ENCODE data around the gene TEAD1. TPM values are rescaled to one million over a fixed set of nuclear protein-coding genes. Genes with fewer than 3 reads are reported as not detected.

TEAD1 gene
- total RNA-seq, 6 donors from 2014 or later, result 53.5 to 141 (median 80.2) TPM

DNA sequence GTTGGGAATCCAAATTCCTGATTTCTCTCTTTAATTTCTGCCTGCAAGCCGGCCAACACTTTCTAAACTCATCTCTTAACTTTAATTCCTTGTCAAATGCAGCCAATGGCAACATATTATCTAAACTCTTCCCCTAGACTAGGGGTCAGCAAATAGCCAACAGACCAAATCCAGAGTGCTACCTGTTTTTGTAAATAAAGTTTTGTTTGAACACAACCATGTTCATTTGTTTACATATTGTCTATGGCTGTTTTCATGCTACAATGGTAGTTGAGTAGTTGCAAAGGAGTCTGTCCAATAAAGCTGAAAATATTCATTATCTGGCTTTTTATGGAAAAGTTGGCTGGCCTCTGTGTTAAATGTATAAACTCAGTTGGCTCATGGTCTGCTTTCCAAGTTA lies 297.7 kb downstream of the TEAD1 start:
- TF ChIP-seq, protein P1, sequence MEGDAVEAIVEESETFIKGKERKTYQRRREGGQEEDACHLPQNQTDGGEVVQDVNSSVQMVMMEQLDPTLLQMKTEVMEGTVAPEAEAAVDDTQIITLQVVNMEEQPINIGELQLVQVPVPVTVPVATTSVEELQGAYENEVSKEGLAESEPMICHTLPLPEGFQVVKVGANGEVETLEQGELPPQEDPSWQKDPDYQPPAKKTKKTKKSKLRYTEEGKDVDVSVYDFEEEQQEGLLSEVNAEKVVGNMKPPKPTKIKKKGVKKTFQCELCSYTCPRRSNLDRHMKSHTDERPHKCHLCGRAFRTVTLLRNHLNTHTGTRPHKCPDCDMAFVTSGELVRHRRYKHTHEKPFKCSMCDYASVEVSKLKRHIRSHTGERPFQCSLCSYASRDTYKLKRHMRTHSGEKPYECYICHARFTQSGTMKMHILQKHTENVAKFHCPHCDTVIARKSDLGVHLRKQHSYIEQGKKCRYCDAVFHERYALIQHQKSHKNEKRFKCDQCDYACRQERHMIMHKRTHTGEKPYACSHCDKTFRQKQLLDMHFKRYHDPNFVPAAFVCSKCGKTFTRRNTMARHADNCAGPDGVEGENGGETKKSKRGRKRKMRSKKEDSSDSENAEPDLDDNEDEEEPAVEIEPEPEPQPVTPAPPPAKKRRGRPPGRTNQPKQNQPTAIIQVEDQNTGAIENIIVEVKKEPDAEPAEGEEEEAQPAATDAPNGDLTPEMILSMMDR (IDR thresholded peaks at IDR 0.05), result no peak
- TF ChIP-seq POLR2A (IDR thresholded peaks at IDR 0.05) (no peak), EP300 (IDR thresholded peaks at IDR 0.05) (no peak), POLR2AphosphoS5 (IDR thresholded peaks at IDR 0.05) (no peak)
- Histone ChIP-seq H3K9me3 (no peaks in the 10 kb centered on the region), H3K27ac (no peak overlapping the region), H3K4me3 (no peak overlapping the region), H3K27me3 (no peaks in the 10 kb centered on the region), H3K4me1 (no peaks in the 10 kb centered on the region), H3K36me3 (no peaks in the 10 kb centered on the region)
- 75 to 90% methylated on average over 1 of the region's 1 CpG for WGBS, 2 donors
- DNase-seq, result no peak
- ATAC-seq (ENCODE audit: low FRiP score in 2 of 2), result no peak

DNA sequence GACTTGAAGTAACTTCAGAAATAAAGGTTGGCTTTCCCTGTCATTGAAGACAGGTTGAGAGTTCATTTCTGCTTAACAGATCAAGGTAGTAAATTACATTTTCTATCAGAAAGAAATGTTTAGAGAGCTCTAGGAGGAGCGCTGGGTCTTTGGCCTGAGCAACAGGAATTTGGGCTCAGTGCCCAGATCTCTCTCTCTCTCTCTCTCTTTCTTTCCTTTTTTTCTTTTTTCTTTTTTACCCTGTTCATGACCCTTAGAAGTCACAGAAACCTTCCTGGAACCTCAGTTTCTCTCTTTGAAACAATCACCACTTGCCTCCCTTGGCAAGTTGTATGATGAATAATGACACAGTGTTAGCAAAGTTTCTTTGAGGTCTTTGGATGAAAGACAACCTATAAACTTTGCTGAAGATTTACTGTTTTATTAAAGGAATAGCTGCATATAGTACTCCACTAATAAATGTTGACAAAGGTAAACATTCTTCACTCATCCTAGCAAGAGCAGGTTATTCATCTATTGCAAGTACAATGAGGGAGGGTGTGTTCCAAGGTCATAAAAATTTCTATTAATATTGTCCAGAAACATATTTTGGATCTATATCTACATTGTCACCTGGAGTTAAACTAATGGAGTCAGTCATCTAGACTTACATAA lies 299.4 kb downstream of the TEAD1 start:
- 54 to 74% methylated on average over 1 of the region's 1 CpG for WGBS, 2 donors
- ATAC-seq (ENCODE audit: low FRiP score in 2 of 2), result no peak

GRCh38 chr11:12975195-12975594 lies 301.0 kb downstream of the TEAD1 start:
- Histone ChIP-seq H3K9me3 (no peaks in the 10 kb centered on the region), H3K27ac (no peak overlapping the region), H3K4me3 (no peak overlapping the region), H3K27me3 (no peaks in the 10 kb centered on the region), H3K4me1 (no peaks in the 10 kb centered on the region), H3K36me3 (no peaks in the 10 kb centered on the region)
- DNase-seq, result no peak
- ATAC-seq (ENCODE audit: low FRiP score in 2 of 2), result no peak
- TF ChIP-seq, protein P1 (IDR thresholded peaks at IDR 0.05), result no peak
- TF ChIP-seq EP300 (IDR thresholded peaks at IDR 0.05) (no peak), POLR2A (IDR thresholded peaks at IDR 0.05) (no peak), POLR2AphosphoS5 (IDR thresholded peaks at IDR 0.05) (no peak)
- WGBS, 2 donors, result 40 to 57% methylated on average over 2 of the region's 2 CpGs

More for the DNA sequence above, 299.4 kb downstream of the TEAD1 start:
- TF ChIP-seq POLR2A (IDR thresholded peaks at IDR 0.05) (no peak), POLR2AphosphoS5 (IDR thresholded peaks at IDR 0.05) (no peak)
- no peaks in the 10 kb centered on the region for H3K27me3 ChIP-seq
- no peak for DNase-seq
- no peaks in the 10 kb centered on the region for H3K36me3 ChIP-seq
- no peaks in the 10 kb centered on the region for H3K4me1 ChIP-seq
- no peak overlapping the region for H3K4me3 ChIP-seq
- H3K9me3 ChIP-seq, result no peaks in the 10 kb centered on the region
- H3K27ac ChIP-seq, result no peak overlapping the region

- Histone ChIP-seq H3K36me3 (no peaks in the 10 kb centered on the region), H3K27ac (no peak overlapping the region), H3K4me3 (no peak overlapping the region), H3K27me3 (no peaks in the 10 kb centered on the region), H3K9me3 (no peaks in the 10 kb centered on the region), H3K4me1 (no peaks in the 10 kb centered on the region)
- WGBS, 2 donors, result 33 to 40% methylated on average over 7 to 8 of the region's 8 CpGs
- DNase-seq (no peak), ATAC-seq (ENCODE audit: low FRiP score in 2 of 2) (no peak)
- no peak for TF ChIP-seq POLR2AphosphoS5 (IDR thresholded peaks at IDR 0.05)
- TF ChIP-seq, protein P1 (IDR thresholded peaks at IDR 0.05), result no peak
- no peak for TF ChIP-seq POLR2A (IDR thresholded peaks at IDR 0.05)
- no peak for TF ChIP-seq EP300 (IDR thresholded peaks at IDR 0.05)
These were observed 305.9 kb downstream of the TEAD1 start for GRCh38 chr11:12979928-12980689.

- WGBS, 2 donors, result 77% methylated on average over 3 of the region's 3 CpGs
- H3K27ac ChIP-seq, result no peak overlapping the region
- DNase-seq (no peak), ATAC-seq (ENCODE audit: low FRiP score in 2 of 2) (no peak)
- H3K27me3 ChIP-seq, result no peaks in the 10 kb centered on the region
- no peaks in the 10 kb centered on the region for H3K4me1 ChIP-seq
- H3K4me3 ChIP-seq, result no peak overlapping the region
- TF ChIP-seq POLR2AphosphoS5 (IDR thresholded peaks at IDR 0.05), result no peak
- TF ChIP-seq, protein P1 (IDR thresholded peaks at IDR 0.05), result peak in 1 of 6 experiments; percentile 12
- no peaks in the 10 kb centered on the region for H3K9me3 ChIP-seq
- H3K36me3 ChIP-seq, result no peaks in the 10 kb centered on the region
These were observed 307.7 kb downstream of the TEAD1 start for GRCh38 chr11:12981676-12982522.
